ENCODE measurements around the gene RHBDD1.

Gene RHBDD1

GRCh38 chr2:226943862-226944620 lies 108.2 kb downstream of the RHBDD1 start:
- DNase-seq, result no peak

DNA sequence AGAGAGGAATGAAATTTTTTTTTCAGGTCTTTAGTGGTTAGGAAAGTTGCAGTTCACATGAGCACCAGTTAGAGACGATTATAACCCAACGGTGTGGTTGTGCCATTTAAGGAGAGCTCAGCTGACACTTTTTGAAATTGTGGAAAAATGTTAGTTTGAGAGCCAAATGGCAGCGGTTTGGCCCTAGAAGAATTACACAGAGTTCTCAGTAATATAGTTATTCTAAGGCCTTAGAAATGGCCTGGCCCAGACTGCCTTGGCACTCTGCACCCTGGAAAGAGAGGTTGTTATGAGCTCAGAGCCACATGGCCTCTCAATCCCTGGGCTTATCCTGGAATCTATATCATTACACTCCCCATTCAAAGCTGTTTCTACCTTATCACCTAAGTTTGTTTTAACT lies 117.4 kb downstream of the RHBDD1 start:
- no peak for DNase-seq

GRCh38 chr2:226953826-226954225 lies 118.0 kb downstream of the RHBDD1 start:
- no peak for DNase-seq

DNA sequence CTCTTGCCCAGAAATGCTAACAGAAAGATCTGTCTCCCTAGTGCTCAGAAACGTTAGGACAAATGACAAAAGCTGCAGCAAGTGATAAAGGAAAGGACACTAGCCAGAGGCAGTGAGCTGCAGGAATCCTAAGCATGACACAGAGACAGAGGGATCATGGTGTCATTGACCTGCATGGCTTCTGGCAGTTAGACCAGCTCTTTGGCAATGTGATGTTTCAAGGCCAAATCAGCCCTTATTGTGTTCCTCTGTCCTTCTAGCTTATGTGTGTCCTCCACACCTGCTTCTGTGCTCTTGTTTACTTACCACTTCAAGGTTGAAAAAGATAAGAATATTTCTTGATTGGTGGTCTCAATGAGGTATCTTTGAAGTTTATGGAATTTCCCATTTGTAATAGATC lies 120.8 kb downstream of the RHBDD1 start:
- no peak for DNase-seq

DNA sequence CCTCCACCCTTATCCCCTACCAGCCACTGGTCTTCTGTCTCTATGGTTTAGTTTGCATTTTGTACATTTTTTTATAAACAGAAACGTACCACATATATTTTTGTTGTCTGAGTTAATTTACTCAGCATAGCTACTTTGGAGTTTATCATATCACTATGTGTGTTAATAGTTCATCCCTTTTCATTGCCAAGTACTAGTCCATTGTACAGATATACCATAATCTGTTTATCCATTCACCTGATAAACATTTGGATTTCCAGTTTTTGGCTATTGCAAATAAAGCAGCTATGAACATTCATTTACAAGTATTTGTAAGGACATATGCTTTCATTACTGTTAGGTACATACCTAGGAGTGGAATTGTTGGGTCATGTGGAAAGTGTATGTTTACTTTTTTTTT lies 123.6 kb downstream of the RHBDD1 start:
- no peak for DNase-seq

GRCh38 chr2:226962176-226962773 lies 126.4 kb downstream of the RHBDD1 start:
- no peak for DNase-seq

DNA sequence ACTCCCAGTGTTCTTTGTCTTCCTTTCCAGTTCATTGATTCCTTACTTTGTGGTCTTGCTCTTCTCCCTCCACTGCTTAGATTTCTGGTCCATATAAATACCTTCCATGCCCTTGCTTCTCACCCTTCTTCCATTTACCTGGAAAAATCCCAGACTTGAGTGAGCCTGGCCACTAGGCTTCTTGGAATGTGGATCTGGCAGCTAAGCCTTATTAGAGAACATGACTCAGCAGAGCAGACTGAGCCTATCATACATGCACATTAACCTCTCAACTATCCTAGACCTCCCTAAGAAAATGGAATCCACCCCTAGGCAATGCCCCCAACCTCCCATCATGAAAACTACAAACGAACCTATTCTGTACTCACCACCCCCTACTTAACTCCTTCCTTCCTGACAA lies 127.7 kb downstream of the RHBDD1 start:
- no peak for DNase-seq

DNA sequence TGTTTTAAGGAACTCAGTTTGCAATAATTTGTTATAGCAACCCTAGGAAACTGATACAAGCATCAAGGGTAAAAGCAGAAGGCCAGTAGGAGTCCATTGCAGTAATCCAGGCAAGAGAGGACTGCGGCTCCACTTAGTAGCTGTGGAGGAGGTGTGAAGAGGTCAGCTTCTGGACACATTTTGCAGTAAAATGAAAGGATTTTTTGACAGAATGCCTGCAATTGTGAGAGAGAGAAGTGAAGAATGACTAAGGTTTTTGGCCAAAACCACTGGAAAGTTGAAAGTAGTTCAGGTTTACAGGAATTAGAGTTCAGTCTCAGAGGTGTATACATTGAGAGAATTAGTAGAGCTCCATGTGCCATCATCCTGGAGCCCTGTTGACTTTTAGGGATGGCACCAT lies 129.5 kb downstream of the RHBDD1 start:
- no peak for DNase-seq

GRCh38 chr2:226969417-226970080 lies 133.7 kb downstream of the RHBDD1 start:
- no peak for DNase-seq

- no peak for DNase-seq
These were observed 134.5 kb downstream of the RHBDD1 start for GRCh38 chr2:226970362-226970761.

DNA sequence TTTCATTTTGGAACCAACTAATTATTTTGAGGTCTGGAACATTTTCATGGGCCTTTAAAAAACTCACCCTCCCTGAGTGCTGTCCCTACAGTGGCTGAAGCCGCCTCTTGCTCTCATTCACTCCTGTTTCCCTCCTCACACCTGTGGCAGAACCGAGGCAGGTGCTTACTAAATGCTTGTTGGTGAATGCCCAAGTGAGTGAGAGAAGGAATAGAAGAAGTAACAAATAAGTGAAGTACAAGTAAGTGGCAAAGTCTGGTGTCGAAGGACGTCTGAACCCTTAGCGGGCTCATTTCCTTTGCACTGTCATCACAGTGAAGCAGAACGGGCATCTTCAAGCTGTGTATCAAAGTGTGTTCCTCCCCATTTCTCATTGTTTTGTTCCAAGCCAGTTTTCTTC lies 135.2 kb downstream of the RHBDD1 start:
- DNase-seq, result no peak

DNA sequence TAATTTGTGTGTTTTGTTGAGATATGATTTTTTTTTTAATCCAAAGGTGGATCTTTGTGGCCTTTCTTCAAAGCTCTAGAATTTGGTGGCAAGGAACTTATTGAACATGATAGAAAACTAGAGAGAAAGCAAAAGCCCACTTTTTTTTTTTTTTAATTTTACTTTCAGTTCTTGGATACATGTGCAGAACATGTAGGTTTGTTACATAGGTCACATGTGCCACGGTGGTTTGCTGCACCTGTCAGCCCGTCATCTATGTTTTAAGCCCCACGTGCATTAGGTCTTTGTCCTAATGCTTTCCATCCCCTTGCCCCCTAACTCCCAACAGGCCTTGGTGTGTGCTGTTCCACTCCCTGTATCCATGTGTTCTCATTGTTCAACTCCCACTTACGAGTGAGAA lies 135.9 kb downstream of the RHBDD1 start:
- no peak for DNase-seq

DNA sequence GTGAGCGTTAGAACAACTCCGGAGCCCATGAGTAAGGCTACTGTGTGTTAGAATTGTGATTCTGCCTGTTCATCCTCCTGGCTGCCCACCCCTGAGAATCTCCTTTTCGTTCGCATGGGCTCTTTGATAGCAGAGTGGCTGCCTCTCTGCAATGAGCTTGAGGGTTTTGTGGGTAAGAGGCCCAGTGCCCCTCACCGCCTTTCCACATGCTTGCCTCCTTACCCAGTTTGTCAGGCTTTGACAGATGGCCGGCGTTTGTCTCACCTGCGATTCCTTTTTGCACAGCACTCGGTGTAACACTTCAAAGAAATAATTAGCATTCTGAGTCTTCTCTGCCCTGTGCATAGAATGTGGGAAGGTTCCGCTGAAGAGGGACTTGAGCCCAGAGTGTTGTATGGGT lies 138.0 kb downstream of the RHBDD1 start:
- DNase-seq, result no peak

DNA sequence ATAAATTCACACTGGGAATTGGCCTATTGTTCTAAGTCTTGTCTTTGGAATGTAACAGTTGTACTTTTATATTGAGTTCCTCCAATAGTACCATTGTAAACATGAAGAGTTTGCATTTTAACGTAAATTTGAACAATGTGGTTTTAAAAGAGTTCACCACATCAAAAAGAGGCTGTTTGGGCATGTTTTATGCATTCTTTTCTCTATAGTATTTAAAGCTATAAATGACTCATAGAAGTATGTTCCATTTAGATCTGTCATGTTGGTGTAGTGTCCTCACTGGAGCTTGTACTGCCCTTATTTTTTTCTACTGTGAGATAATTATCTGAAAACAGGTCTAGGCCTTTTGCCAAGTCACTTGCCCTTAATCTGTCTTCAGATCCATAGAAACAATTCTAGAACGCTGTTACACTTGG lies 141.9 kb downstream of the RHBDD1 start:
- DNase-seq, result no peak

- DNase-seq, result no peak
These were observed 142.4 kb downstream of the RHBDD1 start for GRCh38 chr2:226978300-226978699.

DNA sequence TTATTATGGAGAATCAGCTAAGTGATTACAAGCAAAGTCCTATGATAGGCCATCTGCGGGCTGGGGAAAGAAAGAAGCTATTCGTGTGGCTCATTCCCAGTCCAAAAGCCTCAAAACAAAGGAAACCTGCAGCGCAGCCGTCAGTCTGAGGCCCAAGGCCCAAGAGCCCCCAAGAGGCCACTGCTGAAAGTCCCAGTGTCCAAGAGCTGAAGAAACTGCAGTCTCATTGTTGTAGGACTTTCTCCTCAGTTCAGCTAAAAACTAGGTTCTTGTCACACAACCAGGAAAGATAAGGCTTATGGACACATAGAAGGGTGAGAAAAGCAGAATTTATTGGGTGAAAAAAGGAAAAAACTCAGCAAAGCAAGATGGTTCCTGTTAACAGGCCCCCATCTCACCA lies 143.2 kb downstream of the RHBDD1 start:
- DNase-seq, result no peak

GRCh38 chr2:226981791-226982326 lies 146.0 kb downstream of the RHBDD1 start:
- DNase-seq, result no peak

DNA sequence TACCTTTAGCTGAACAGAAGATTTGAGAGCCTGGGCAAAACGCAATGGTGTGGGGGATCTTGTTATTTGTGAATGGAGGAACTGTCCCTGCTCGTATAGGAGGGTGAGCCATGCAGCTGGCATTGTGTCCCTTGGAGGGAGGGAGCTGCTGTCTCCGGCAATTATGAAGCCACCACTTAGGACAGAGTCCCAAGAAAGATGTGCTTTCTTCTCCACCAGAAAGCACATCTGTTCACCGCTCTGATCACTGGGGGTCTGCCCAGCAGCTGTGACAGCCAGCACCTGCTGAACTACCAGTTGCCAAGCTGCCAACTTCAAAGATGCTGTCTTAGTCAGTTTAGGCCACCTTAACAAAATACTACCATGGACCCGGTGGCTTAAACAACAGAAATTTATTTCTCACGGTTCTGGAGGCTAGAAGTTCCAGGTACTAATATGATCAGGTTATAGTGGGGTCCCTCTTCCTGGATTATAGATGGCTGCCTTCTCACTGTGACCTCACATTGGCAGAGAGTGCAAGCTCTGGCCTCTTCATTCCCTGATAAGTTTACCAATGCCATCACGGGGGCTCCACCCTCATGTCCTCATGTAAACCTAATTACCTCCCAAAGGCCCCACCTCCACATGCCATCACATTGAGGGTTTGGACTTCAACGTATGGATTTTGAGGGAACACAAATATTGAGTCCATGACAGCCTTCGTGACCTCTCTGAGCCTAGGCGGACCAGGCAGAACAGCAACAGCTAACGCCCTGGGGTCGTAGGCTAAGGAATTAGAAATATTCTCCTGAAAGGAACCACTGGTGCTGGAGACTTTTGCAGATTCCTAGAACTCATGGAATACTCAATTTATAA lies 148.3 kb downstream of the RHBDD1 start:
- DNase-seq, result no peak

GRCh38 chr2:226984750-226985582 lies 149.1 kb downstream of the RHBDD1 start:
- DNase-seq, result peak; percentile 62

- DNase-seq, result no peak
These were observed 149.7 kb downstream of the RHBDD1 start for GRCh38 chr2:226985583-226985946.

DNA sequence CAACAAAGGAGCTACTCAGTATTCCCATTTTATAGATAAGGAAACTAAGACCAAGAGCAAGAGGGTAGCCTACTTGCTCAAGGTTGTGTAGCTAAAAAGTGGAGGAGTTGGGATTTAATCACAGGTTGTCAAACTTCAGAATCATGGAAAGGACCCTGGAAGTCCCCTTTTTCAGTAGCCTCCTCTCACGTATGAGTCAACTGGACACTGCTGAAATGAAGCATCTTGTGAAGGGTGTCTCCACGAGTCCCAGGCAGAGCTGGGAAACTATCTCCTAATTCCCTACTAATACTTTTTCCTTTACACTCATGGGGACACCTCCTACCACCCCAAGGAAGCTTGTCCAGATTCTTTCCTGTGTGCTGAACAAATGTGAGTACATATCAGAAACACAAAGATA lies 155.8 kb downstream of the RHBDD1 start:
- DNase-seq, result no peak

DNA sequence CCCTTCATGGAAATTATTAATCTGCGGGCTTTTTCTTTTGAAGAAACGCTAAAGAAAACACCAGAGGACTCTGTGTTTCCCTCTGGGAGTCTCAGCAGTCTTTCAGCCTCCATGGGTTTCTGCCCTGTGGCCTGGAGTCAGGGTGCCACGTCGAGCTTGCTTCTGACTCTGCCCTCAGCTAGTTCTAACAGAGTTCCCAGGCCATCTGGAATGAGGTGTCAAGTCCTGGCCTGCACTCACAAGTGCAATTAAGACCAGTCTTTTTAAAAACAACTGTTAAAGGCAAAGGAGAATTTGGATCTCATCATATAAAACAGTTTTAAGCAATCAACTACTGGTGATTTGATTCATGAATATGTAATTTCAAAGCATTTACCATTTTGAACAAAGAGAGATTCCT lies 157.3 kb downstream of the RHBDD1 start:
- no peak for DNase-seq
